Measurements from ENCODE around the gene GALNT18.

The GALNT18 gene

DNA sequence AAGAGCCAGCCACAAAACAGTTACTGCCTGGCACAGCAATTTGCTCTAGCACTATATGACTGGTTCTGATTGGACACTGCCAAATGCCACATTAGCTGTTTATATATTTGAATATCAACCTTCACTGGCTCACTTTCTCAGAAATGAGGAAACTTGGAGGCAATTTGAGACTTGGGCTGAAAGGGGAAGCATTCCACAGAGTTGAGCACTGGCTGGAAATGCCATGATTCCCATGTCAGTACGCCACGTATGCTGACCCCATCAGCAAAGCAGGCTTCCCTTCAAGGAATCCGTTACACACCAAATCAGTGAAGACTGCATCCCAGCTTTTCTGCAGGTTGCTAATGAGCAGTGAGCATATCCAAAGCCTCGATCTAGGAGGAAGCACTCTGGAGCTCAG lies 34.7 kb downstream of the GALNT18 start:
- DNase-seq (ENCODE audit: low spot score): no peak

DNA sequence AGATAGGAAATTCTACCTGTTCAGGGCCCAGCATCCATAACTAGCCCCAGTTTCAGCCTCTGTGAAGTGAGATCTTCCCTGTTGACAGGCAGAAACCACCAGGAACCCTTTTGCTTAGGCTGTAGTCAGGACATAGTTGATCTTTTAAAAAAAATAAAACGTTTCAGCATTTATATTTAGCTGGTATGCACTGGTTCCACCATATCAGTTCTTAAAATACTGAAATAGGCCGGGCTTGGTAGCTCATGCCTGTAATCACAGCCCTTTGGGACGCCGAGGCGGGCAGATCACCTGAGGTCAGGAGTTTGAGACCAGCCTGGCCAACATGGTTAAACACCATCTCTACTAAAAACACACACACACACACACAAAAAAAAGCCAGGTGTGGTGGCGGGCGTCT lies 35.3 kb downstream of the GALNT18 start:
- DNase-seq (ENCODE audit: low spot score): no peak

DNA sequence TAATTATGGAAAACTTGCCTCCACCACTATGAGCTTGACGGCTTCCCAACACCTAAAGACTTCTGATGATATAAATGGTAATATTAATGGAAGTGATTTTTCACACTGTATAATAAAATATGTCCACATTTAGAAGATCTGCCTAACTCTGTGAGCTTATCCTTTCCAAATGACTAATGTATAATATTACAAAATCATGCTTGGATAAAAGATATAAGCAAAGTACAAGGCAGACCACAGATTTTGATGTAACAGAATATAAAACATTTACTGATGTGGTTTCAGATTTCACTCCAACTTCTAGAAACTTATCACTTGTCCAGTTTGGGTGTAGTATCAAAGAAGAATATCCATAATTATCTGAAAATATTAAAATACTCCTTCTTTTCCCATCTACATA lies 36.9 kb downstream of the GALNT18 start:
- no peak for DNase-seq (ENCODE audit: low spot score)

DNA sequence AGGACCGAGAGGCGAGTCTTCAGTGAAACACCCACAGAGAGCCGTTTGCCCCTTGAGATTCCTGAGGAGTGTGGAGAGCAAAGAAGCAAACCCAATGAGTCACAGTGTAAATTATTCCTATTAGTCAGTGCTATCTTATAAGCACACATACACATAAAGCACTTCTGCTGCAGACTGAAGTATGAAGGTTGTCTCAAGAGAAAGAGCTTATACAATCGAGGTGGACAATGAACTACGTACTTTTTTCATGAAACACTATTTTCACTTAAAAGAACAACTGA lies 37.3 kb downstream of the GALNT18 start:
- DNase-seq (ENCODE audit: low spot score): no peak

DNA sequence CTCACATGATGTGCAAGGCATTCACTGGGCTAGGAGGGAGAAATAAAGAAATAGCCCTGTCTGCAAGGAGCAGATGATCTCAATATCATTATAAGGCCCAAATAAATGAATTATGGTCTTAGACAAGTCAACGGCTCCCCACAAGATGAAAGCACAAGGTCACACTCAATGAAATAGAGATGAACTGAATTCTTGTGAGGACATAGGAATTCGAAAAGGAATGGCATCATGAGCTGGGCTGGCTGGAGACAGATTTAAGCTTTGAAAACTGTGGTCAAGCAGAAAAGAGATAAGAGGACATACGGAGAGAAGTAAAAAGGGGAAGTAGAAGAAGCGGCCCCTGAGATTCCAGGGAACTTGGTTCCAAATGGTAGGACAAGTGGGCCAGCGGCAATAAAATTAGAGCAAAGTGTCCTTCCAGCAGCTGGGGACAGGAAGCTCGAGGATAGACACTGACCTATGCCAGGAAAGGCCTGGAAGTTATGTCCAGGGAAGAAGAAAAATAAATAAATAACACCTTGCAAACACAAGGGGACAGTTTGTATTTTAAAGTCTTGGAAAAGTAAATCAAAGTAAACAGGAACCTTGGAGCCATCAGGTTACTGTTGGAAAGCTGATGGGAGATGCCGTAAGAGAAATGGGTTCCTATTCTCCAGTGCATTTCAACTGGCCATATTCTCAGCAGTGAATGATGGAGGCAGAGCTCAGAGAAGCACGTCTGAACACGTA lies 37.8 kb downstream of the GALNT18 start:
- no peak for DNase-seq (ENCODE audit: low spot score)

DNA sequence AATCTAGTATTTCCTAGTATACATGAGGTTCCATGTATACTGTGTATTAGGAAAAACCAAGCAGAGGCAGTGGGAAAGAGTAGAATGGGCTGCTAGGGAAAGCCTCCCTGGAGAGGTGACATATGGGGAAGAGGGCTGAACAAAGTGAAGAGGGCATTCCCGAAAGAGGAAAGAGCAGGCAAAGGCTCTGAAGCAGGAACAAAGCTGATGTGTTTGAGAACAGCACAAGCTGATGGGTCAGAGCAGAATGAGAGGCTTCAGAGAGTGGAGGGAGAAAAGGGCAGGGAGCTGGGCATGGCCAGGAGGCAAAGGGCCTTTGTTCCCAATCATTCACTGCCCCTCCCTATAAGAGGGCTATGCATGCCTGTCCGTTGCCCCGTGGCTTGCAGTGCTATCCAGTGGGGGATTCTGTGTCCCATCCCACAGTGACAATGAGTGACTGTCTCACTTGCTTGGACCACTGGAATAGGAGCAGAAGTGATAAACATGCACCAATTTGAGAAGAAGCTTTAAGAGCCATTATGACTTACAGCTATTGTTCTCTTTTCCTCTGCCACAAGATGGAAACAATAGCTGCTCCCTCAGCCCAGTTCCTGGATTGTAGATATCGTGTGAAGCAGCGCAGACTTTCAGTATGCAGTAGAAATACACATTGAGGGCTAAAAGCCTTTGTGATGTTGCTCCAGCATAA lies 39.6 kb downstream of the GALNT18 start:
- peak; percentile 55 for DNase-seq (ENCODE audit: low spot score)

DNA sequence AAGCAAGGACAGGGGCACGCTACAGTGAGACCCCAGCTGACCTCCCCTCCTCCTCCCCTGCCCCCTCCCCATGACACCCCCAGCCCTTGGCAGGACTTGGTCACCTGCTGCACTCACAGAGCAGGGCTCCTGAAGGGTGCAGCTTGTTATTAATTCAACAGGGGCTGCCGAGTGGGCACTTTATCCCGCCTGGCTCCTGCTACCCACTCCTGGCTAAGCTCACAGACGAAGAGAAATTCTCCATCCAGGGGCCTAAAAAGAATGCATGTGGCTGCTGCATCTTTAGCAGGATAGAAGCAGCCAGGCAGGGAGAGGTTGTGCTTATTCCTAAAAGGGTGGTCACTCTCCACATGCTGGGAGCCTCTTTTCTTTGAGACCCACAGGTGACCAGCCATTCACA lies 40.3 kb downstream of the GALNT18 start:
- DNase-seq (ENCODE audit: low spot score): no peak

DNA sequence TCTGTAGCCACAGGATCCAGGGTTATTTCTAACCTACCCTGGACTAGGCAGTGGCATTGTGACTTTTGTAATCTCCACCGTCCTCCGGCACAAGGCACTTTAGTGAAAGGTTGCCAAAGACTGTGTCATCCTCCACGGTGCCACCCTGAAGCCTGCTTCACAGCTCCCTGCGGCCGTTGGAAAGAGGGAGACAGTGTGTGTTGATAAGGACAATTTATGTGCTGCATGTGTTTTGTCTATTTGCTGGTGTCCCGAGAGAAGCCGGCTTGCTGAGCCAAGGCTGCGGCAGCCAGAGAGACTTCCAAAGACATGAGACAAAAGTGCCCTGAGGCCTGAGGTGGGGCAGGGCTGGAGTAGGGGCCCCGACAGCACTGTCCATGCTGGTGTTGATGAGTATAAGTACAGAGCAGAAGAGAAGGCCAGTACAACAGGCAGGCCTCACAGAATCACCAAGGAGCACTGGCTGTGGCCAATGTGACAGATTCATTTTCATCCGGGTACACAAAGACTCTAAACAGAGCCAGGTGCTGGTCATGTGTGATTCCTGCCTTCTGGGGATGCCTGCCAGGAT lies 40.9 kb downstream of the GALNT18 start:
- peak; percentile 89 for DNase-seq (ENCODE audit: low spot score)

DNA sequence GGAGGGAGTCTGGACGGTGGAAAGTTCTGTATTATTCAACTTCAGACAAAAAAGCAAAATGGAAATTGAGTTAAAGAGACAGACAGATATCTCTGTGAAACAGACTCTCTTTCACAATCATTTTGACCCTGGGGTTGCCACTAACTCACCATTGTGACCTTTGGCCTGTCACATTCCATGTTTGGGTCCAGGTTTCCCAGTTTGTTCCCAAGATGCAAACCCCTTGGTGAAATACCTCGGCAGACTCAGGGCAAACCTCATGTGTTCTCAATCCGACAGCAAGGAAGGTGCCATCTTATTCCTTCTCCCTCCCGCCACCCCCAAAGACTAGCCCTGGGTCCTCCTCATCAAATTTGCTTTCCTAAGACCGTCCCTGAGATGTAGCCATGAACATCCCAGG lies 41.8 kb downstream of the GALNT18 start:
- DNase-seq (ENCODE audit: low spot score): no peak

DNA sequence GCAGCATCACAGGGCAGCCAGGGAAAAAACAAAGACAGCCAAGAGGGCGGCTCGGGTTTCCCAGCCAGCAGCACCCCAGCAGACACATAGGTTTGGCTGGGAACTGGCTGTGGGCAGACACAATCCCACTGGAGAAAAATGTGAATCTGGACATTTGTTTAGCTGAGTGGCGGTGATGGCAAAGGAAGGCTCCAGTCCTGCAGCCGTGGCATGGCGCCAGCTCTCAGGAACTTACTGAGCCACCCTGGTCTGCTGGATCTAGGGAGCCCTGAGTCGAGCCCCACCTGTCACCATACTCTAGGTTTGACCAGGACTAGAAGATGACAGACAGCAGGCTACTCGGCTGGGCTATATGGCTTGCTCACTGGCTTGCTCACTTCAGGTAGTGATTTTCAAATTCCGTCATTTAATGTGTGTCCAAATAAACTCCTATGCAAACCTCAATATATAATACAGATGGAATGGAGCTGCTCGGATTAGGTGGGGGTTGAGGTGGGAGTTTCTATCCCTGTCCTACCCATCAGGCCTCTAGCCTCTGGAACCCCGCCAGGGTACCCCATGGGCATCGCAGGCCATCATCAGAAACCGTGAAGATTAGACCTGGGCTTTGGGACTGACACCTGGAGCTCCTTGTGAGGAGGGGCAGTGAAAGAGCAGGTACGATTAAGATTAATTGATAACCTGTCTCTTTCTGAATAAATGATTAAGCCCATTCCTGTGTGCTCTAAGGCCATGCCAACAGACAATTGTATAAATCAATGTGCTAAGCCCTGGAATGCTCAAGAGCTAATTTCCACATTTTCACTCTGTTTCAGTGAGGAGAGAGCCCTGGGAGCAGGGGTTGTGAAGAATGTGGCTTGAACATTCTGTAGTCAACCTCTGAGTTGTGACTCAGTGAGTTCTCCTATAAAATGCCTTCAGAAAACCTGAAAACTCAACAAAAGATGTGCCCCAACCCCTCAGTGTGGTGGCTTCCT lies 42.5 kb downstream of the GALNT18 start:
- peak; percentile 52 for DNase-seq (ENCODE audit: low spot score)

DNA sequence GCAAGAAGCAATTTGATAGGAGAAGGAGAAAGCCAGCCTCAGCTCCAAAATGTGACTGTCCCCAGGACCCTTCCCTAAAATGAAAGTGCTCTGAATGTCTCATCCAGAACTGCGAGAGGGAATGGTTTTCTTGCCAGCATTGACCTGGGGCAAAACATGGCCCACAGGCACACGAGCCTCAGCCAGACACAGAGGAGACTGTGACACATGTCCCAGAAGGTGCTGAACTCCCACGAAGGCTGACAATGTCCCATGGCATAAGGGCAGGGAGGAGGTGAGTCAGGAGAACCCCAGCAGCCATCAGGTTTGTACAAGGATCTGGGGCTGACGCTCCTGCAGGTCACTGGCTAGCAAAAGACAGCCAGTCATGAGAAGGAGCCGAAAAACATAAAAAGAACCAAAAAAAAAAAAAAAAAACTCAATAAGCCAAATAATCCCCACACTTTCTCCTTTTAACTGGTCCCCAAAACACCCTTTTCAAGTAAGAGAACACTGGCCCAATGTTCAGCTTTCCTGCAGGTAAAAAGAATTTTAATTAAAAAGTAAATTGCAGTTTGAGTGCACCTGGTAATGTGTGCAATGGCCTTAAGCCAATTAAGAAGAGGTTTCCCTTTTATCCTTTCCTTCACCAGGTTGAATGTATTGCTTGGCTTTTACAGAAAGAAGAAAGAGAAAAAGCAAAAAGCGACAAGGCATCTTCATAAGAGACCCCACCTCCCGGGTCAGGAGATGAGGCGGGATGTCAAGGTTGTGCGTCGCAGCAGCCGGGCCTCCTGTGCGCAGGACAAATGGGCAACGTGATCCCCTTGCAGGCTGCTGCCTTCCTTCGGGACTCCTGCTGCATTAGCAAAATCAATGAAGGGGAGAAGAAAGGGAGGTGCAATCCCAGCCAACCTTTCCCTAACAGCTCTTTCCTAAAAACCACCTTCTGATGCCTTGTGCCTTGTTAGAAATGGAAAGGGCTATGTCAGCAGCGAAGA lies 43.6 kb downstream of the GALNT18 start:
- DNase-seq (ENCODE audit: low spot score): no peak

DNA sequence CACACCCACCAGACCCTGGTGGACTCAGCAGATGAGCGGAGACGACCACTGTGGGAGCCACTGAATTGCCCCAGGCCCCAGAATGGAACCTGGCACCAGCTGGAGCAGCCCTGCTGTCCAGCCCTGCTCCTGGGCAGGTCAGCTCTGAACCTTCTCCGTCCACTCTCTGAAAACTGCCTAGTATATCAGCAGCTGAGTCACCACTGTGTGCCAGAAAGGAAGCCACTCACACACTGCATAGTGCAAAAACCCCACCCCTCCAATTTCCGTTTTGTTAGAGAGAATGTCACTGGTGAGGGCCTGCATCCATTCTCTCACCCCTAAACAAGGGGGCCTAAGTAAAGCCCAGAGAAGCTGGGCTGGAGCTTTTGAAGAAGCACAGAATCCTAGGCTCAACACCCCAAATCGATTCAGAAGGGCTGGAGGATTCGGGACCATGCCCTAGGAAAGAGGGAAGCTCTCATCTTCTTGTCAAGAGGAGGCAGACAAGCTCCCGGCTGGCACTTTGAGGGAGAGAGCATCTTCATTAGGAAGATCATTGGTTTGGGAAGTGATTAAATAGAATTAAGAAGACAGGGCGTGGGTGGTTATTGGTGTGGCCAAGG lies 44.5 kb downstream of the GALNT18 start:
- DNase-seq (ENCODE audit: low spot score): no peak

DNA sequence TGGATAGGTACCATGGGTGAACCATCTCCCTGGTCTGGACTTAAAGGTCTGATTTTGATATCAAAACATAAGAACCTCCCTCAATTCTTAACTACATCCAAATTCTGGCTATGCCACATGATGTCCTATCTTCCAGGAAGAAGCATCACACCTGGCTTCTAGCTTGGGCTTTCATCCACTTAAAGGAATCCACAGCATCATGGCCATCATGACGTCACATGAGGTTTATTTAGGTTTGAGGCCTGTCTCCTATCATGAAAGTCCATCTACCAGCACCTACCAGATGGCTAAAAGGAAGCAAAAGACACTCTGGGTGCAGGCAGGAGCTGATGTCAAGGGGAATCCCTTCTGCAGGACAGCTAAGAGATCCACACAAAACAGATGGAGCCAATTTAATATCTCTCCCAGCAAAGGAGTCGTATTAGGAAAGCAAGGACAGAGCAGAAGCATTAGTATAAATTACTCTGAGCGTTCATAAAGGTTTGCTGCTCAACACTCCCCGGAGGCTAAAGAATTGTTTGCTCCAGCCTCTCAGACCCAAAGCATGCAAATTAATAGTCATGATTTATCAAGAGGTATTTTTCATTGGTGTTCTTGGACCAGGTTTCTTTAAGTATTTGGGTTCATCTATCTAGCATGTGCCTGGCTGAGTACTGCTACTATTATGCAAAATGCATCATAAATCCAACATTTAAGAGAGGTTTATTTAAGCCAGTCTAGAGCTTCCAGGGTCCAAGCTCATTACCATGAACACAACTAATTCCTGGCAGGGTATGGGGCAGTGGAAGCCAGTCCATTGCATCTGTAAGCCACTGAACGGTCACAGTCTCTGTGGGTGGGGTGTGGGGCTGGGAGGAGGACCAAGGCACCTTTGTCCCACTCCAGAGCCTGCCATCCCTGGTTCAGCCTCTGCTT lies 47.2 kb downstream of the GALNT18 start:
- no peak for DNase-seq (ENCODE audit: low spot score)

DNA sequence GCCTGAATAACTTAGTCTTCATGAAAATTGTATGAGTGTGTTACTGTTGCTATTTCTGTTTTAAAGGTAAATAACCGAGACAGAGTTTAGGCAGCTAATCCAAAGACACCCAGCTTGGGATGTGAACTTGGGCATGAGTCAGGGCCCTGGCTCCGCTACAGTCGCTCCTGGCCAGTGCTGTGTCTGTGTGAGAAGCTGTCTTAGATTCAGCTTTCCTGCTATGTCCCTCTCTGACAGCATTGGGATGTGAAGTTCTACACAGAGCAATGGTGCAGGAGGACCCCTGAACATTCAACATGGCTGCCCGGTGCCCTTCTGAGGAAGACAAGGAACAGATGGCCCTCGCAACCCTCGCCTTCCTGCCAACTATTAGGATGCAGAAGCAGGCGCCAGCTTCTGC lies 49.4 kb downstream of the GALNT18 start:
- DNase-seq (ENCODE audit: low spot score): no peak

DNA sequence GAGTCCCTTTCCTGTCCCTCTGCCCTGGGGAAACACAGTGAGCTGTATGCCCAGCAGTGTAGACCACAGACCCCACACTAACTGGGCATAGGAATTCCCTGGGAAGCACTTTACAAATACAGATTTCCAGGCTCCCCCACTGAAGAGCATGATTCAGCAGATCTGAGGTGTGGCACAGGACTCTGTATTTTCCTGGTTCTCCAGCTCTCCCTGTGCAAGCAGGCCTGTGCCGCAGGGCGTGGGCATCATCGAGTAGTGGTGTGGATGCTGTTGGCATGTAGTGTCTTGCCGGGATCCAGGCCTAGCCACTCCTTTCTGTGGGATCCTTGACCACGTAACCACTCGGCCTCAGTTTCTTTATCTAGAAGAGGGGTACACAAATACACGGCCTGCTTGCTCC lies 49.9 kb downstream of the GALNT18 start:
- DNase-seq (ENCODE audit: low spot score): no peak

DNA sequence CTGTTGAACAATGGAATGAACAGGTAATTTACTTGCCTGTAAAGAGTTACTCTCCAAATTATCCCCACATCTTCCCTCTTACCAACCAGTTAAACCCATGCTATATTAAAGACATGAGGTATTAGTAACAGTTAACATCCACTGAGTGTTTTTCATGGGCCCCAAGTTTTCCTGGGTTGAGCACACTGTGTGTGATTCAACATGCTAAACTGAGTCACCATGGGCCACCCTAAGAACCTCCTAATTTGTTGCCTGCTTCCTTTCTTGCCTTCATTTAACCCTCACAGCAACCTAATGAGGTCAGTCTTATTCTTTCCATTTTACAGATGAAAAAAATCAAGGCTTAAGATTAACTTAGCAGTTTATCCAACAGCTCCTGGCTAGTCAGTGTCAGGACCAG lies 51.0 kb downstream of the GALNT18 start:
- DNase-seq (ENCODE audit: low spot score): no peak

DNA sequence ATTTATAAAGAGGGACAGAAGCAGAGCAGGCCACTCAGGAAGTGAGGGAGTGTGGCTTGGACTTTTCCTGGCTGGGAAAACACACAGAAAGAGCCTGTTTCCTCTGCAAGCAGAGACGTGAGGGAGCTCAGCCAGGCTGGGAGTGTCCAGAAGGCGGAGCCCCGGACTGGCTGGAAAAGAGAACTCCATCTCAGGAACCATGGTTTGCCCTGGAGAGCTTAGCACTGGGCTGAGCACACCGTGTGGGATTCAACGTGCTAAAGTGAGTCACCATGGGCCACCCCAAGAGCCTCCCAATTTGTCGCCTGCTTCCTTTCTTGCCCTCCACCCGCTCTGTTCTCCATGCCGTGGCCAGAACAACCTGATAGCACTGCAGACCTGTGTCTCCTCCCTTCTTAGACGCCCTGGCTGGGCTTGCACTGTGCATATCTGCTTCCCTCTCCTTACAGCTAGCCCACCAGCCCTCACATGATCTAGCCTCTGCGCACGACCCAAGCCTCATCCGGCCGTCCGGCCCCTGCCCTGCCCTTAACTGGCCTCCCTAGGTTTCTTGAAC lies 51.8 kb downstream of the GALNT18 start:
- DNase-seq (ENCODE audit: low spot score): peak; percentile 61

DNA sequence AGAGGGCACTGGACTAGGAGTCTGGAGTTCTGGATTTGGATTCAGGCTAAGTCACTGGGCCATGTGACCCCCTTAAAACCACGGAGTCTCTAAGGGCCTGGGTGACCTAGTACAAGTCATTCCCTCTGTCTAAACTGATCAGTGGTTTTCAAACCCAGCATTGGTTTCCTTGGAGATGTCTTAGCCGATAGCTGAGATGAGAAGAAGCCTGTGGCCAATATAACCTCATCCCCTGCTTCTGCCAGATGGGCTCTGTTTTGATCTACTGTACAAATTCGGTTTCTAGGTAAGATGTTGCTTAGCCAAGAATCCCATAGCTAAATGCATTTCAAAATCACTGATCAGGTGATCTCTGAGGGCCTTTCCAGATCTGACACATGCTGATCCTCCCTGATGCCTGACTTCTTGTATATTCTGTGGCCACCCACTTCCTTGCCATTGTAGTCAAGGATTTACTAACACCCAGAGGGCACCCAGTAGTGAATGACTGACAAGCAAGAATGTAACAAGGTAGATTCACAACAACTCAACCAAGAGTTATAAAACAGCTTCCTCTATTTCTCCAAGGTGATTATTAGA lies 53.1 kb downstream of the GALNT18 start:
- no peak for DNase-seq (ENCODE audit: low spot score)

All from cerebellar cortex (tissue), 1 donor.